ENCODE measurements around the gene BAX. TPM values are rescaled to one million over a fixed set of nuclear protein-coding genes. Genes with fewer than 3 reads are reported as not detected.

Gene BAX
- total and polyA plus RNA-seq, 9 of the 15 experiments (the other 6 are each of a cell fraction or from before 2014, with no cell fraction given): 3.2 to 95.4 (median 44.5) TPM

- FAIRE-seq: no peak
- TF ChIP-seq BHLHE40 (IDR thresholded peaks at IDR 0.05; ENCODE audit: low read length) (no peak), NELFE (IDR thresholded peaks at IDR 0.05; ENCODE audit: insufficient read depth, insufficient read length) (no peak), TCF3 (CRISPR knock-in tag; IDR thresholded peaks at IDR 0.05) (no peak), DMBX1 (CRISPR knock-in tag; IDR thresholded peaks at IDR 0.05; ENCODE audit: borderline replicate concordance) (no peak), CHAMP1 (IDR thresholded peaks at IDR 0.05) (no peak), ASH1L (IDR thresholded peaks at IDR 0.05; ENCODE audit: borderline replicate concordance, low read depth, partially characterized antibody) (no peak), MAFK (IDR thresholded peaks at IDR 0.05; ENCODE audit: low read length) (no peak)
- TF ChIP-seq, protein P1, sequence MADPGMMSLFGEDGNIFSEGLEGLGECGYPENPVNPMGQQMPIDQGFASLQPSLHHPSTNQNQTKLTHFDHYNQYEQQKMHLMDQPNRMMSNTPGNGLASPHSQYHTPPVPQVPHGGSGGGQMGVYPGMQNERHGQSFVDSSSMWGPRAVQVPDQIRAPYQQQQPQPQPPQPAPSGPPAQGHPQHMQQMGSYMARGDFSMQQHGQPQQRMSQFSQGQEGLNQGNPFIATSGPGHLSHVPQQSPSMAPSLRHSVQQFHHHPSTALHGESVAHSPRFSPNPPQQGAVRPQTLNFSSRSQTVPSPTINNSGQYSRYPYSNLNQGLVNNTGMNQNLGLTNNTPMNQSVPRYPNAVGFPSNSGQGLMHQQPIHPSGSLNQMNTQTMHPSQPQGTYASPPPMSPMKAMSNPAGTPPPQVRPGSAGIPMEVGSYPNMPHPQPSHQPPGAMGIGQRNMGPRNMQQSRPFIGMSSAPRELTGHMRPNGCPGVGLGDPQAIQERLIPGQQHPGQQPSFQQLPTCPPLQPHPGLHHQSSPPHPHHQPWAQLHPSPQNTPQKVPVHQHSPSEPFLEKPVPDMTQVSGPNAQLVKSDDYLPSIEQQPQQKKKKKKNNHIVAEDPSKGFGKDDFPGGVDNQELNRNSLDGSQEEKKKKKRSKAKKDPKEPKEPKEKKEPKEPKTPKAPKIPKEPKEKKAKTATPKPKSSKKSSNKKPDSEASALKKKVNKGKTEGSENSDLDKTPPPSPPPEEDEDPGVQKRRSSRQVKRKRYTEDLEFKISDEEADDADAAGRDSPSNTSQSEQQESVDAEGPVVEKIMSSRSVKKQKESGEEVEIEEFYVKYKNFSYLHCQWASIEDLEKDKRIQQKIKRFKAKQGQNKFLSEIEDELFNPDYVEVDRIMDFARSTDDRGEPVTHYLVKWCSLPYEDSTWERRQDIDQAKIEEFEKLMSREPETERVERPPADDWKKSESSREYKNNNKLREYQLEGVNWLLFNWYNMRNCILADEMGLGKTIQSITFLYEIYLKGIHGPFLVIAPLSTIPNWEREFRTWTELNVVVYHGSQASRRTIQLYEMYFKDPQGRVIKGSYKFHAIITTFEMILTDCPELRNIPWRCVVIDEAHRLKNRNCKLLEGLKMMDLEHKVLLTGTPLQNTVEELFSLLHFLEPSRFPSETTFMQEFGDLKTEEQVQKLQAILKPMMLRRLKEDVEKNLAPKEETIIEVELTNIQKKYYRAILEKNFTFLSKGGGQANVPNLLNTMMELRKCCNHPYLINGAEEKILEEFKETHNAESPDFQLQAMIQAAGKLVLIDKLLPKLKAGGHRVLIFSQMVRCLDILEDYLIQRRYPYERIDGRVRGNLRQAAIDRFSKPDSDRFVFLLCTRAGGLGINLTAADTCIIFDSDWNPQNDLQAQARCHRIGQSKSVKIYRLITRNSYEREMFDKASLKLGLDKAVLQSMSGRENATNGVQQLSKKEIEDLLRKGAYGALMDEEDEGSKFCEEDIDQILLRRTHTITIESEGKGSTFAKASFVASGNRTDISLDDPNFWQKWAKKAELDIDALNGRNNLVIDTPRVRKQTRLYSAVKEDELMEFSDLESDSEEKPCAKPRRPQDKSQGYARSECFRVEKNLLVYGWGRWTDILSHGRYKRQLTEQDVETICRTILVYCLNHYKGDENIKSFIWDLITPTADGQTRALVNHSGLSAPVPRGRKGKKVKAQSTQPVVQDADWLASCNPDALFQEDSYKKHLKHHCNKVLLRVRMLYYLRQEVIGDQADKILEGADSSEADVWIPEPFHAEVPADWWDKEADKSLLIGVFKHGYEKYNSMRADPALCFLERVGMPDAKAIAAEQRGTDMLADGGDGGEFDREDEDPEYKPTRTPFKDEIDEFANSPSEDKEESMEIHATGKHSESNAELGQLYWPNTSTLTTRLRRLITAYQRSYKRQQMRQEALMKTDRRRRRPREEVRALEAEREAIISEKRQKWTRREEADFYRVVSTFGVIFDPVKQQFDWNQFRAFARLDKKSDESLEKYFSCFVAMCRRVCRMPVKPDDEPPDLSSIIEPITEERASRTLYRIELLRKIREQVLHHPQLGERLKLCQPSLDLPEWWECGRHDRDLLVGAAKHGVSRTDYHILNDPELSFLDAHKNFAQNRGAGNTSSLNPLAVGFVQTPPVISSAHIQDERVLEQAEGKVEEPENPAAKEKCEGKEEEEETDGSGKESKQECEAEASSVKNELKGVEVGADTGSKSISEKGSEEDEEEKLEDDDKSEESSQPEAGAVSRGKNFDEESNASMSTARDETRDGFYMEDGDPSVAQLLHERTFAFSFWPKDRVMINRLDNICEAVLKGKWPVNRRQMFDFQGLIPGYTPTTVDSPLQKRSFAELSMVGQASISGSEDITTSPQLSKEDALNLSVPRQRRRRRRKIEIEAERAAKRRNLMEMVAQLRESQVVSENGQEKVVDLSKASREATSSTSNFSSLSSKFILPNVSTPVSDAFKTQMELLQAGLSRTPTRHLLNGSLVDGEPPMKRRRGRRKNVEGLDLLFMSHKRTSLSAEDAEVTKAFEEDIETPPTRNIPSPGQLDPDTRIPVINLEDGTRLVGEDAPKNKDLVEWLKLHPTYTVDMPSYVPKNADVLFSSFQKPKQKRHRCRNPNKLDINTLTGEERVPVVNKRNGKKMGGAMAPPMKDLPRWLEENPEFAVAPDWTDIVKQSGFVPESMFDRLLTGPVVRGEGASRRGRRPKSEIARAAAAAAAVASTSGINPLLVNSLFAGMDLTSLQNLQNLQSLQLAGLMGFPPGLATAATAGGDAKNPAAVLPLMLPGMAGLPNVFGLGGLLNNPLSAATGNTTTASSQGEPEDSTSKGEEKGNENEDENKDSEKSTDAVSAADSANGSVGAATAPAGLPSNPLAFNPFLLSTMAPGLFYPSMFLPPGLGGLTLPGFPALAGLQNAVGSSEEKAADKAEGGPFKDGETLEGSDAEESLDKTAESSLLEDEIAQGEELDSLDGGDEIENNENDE (IDR thresholded peaks at IDR 0.05; ENCODE audit: low read depth, low read length): no peak
These were observed 6.5 kb downstream of the BAX start for GRCh38 chr19:48961051-48961649.

More at GRCh38 chr19:48961051-48961649, 6.5 kb downstream of the BAX start:
- Histone ChIP-seq H3K27me3 (ENCODE audit: control insufficient read depth in 2 of 2, insufficient read depth in 2 of 2, low read length in 2 of 2) (no peaks in the 10 kb centered on the region), H3K36me3 (ENCODE audit: control insufficient read depth, insufficient read depth, low read length) (peaks cover 27% of the 10 kb centered on the region), H3K27ac (ENCODE audit: extremely low read depth, low read depth, low read length) (peak overlapping the region; percentile 99), H2AFZ (ENCODE audit: low read depth, low read length) (no peak overlapping the region), H3K4me2 (ENCODE audit: insufficient read depth, low read length) (no peak overlapping the region), H3K4me1 (replicated peaks in 1 of 2; ENCODE audit: control insufficient read depth in 2 of 2, insufficient read depth in 2 of 2, low read length in 2 of 2) (peaks cover 21 to 43% of the 10 kb centered on the region in 2 experiments), H3K79me2 (ENCODE audit: control insufficient read depth, insufficient read depth, low read length) (peaks cover 41% of the 10 kb centered on the region), H3K4me3 (no peak overlapping the region), H4K20me1 (replicated peaks; ENCODE audit: control insufficient read depth, insufficient read depth, low read length) (peaks cover 10% of the 10 kb centered on the region), H3K9me3 (replicated peaks; ENCODE audit: control insufficient read depth, insufficient read depth, low read depth, low read length) (no peaks in the 10 kb centered on the region), H3K9me1 (ENCODE audit: control insufficient read depth, insufficient read depth, low read length) (no peaks in the 10 kb centered on the region), H3K9ac (ENCODE audit: insufficient read depth in 1 of 2, low read depth in 2 of 2, low read length in 2 of 2) (peak overlapping the region in 1 of 2 experiments; percentile 93; a peak in 1 of 4 replicates)
- CTCF ChIA-PET (ENCODE audit: low intra/inter-chr PET ratio): no interaction called here
- POLR2A ChIA-PET: interaction anchor here (1.3 to 1.9 kb wide), 4 partner anchors 10 to 89 kb away, joined by 4 to 43 read pairs (median 8); partner anchors contain the start of gene PPP1R15A
- ATAC-seq (no peak), DNase-seq (ENCODE audit: extremely low read depth in 1 of 4, low spot score in 3 of 4) (peak in 1 of 4 experiments; percentile 39)
- in situ Hi-C loops (cut with MboI): loop anchor here (10.0 kb wide), 1 partner anchor 86 kb away; the partner anchor contains the start of gene PPP1R15A
- intact Hi-C loops (cut with micrococcal nuclease): no loop called here
- BruUV-seq (replicated peaks): no TSS peak
- WGBS (ENCODE audit: insufficient coverage, low coverage, missing lambda C conversion rate): 73% methylated on average over 10 of the region's 19 CpGs
